Progenitor cell of endocrine pancreas (in vitro differentiated cells): Measurements from ENCODE around the gene SLC48A1. TPM values are rescaled to one million over a fixed set of nuclear protein-coding genes. Genes with fewer than 3 reads are reported as not detected.
"Not testable (repeated sequence)": the region's sequence is repeated elsewhere in the genome, so short reads cannot be mapped to it uniquely, and the experiment has no call there.

Experiments used
- DNase-seq: peaks from one replicate; pipeline ENCODE4 v3.0.0; 2021; ENCODE audit warnings: low spot score; ENCODE audit not compliant: unreplicated experiment
- H3K27ac Mint-ChIP-seq: 2 replicates; pipeline ENCODE4 v1.8.0; 2021; ENCODE audit warnings: mild to moderate bottlenecking, moderate library complexity, mixed read lengths
- H3K27me3 Mint-ChIP-seq: 2 replicates; pipeline ENCODE4 v1.8.0; 2021; ENCODE audit warnings: mixed read lengths
- H3K36me3 Mint-ChIP-seq: 2 replicates; pipeline ENCODE4 v1.8.0; 2022; ENCODE audit warnings: mixed read lengths; ENCODE audit not compliant: insufficient read depth
- H3K4me1 Mint-ChIP-seq: 2 replicates; pipeline ENCODE4 v1.8.0; 2021; ENCODE audit warnings: low read depth, mixed read lengths
- H3K4me3 Mint-ChIP-seq: 2 replicates; pipeline ENCODE4 v1.8.0; 2021; ENCODE audit warnings: low read depth, mild to moderate bottlenecking, moderate library complexity, mixed read lengths
- H3K9me3 Mint-ChIP-seq: 2 replicates; pipeline ENCODE4 v1.8.0; 2021; ENCODE audit warnings: low read depth, mixed read lengths
- CTCF ChIP-seq: fragments of 200-600 bp; sonication (generic); IDR thresholded peaks from one replicate; pipeline ENCODE4 v1.5.0; 2021; ENCODE audit warnings: antibody characterized with exemption, mild to moderate bottlenecking; ENCODE audit not compliant: unreplicated experiment
- total RNA-seq: library from RNA; stranded (reverse); gene quantifications from 2 replicates; pipeline ENCODE4 v1.2.1, GENCODE V29; 2021

Gene SLC48A1
- total RNA-seq, 1 donor from 2014 or later = 15.1 TPM

GRCh38 chr12:47811581-47812484 is 38.8 kb downstream of the SLC48A1 start:
- TF ChIP-seq CTCF = no peak
- peak overlapping the region; percentile 90 for H3K27ac Mint-ChIP-seq
- no peaks in the 10 kb centered on the region for H3K9me3 Mint-ChIP-seq
- H3K4me3 Mint-ChIP-seq = peak overlapping the region; percentile 54
- no peaks in the 10 kb centered on the region for H3K27me3 Mint-ChIP-seq
- peaks cover 32% of the 10 kb centered on the region for H3K4me1 Mint-ChIP-seq
- DNase-seq = no peak
- peaks cover 2% of the 10 kb centered on the region for H3K36me3 Mint-ChIP-seq

- H3K4me3 Mint-ChIP-seq = peak overlapping the region; percentile 54
- DNase-seq = peak; percentile 69
- peaks cover 31% of the 10 kb centered on the region for H3K4me1 Mint-ChIP-seq
- no peaks in the 10 kb centered on the region for H3K27me3 Mint-ChIP-seq
- peak overlapping the region; percentile 90 for H3K27ac Mint-ChIP-seq
- no peaks in the 10 kb centered on the region for H3K9me3 Mint-ChIP-seq
- H3K36me3 Mint-ChIP-seq = peaks cover 2% of the 10 kb centered on the region
- TF ChIP-seq CTCF = no peak
Observed at GRCh38 chr12:47812797-47813510, 39.9 kb downstream of the SLC48A1 start.

GRCh38 chr12:47813511-47814196 is 40.6 kb downstream of the SLC48A1 start:
- Mint-ChIP-seq H3K4me1 (peaks cover 35% of the 10 kb centered on the region), H3K4me3 (peak overlapping the region; percentile 33), H3K27me3 (no peaks in the 10 kb centered on the region), H3K36me3 (peaks cover 2% of the 10 kb centered on the region), H3K27ac (peak overlapping the region; percentile 90), H3K9me3 (no peaks in the 10 kb centered on the region)
- DNase-seq = no peak
- no peak for TF ChIP-seq CTCF

- H3K9me3 Mint-ChIP-seq = no peaks in the 10 kb centered on the region
- no peak overlapping the region for H3K27ac Mint-ChIP-seq
- TF ChIP-seq CTCF = no peak
- DNase-seq = no peak
- H3K36me3 Mint-ChIP-seq = peaks cover 2% of the 10 kb centered on the region
- no peaks in the 10 kb centered on the region for H3K27me3 Mint-ChIP-seq
- no peak overlapping the region for H3K4me3 Mint-ChIP-seq
- peaks cover 35% of the 10 kb centered on the region for H3K4me1 Mint-ChIP-seq
Observed at GRCh38 chr12:47814539-47815170, 41.6 kb downstream of the SLC48A1 start.

GRCh38 chr12:47815447-47815846 is 42.4 kb downstream of the SLC48A1 start:
- not testable (repeated sequence) for DNase-seq, H3K27ac Mint-ChIP-seq, H3K27me3 Mint-ChIP-seq, H3K4me3 Mint-ChIP-seq, H3K9me3 Mint-ChIP-seq, H3K36me3 Mint-ChIP-seq
- H3K4me1 Mint-ChIP-seq = peaks cover 37% of the 10 kb centered on the region
